GM12874 (cell line): Measurements from ENCODE around the gene FAM193B.

Experiments used
- CTCF ChIP-seq: IDR thresholded peaks from 2 replicates; pipeline ENCODE4 v1.5.1; 2011; ENCODE audit warnings: low read depth, mild to moderate bottlenecking, control low read depth, low read length, moderate library complexity; ENCODE audit not compliant: insufficient read depth

Gene FAM193B

GRCh38 chr5:177555228-177555627 lies 865 bp upstream of the FAM193B start:
- TF ChIP-seq CTCF: no peak

GRCh38 chr5:177553671-177554429 lies 513 bp downstream of the FAM193B start:
- no peak for TF ChIP-seq CTCF

GRCh38 chr5:177552839-177553455 lies 1.4 kb downstream of the FAM193B start:
- TF ChIP-seq CTCF: no peak

- TF ChIP-seq CTCF: no peak
These were observed 4.2 kb downstream of the FAM193B start for GRCh38 chr5:177550122-177550521.

- no peak for TF ChIP-seq CTCF
These were observed 5.9 kb downstream of the FAM193B start for GRCh38 chr5:177548495-177548894.

GRCh38 chr5:177547736-177548135 lies 6.6 kb downstream of the FAM193B start:
- TF ChIP-seq CTCF: no peak

- no peak for TF ChIP-seq CTCF
These were observed 8.1 kb downstream of the FAM193B start for GRCh38 chr5:177546258-177546741.
